GM12891 (cell line): ENCODE measurements around the gene UBE2Q2.

Experiments used
- POLR2A ChIP-seq: IDR thresholded peaks from 2 replicates; pipeline ENCODE4 v1.6.1; 2011; ENCODE audit warnings: low read depth, low read length, control low read depth
- POLR2AphosphoS5 ChIP-seq: IDR thresholded peaks from 2 replicates; pipeline ENCODE4 v1.6.1; 2011; ENCODE audit warnings: low read depth, low read length, control low read depth

- TF ChIP-seq POLR2A = no peak
- TF ChIP-seq POLR2AphosphoS5 = no peak
Observed at GRCh38 chr15:75947092-75947491, 103.8 kb downstream of the UBE2Q2 start.
